HG02759 (cell line): Measurements from ENCODE around the gene MTHFD1L.

Source experiments
- ATAC-seq: cut with Tn5 transposase; IDR thresholded peaks from one replicate; pipeline ENCODE4 v1.9.1; 2021; ENCODE audit warnings: mild to moderate bottlenecking, moderate library complexity; ENCODE audit not compliant: unreplicated experiment

The MTHFD1L gene

GRCh38 chr6:151147118-151147832, 281.8 kb downstream of the MTHFD1L start:
- ATAC-seq, result no peak

GRCh38 chr6:151148111-151148510, 282.6 kb downstream of the MTHFD1L start:
- ATAC-seq, result no peak

GRCh38 chr6:151149793-151150192, 284.3 kb downstream of the MTHFD1L start:
- no peak for ATAC-seq
